HCT116 (cell line): ENCODE data around the gene KRT73. TPM values are rescaled to one million over a fixed set of nuclear protein-coding genes. Genes with fewer than 3 reads are reported as not detected.

ENCODE experiments used
- ATAC-seq: fragments of 200-7000 bp; cut with Tn5 transposase; 2 replicates; pipeline ENCODE4 v1.9.1; 2020; ENCODE audit warnings: mild to moderate bottlenecking, moderate library complexity
- BruUV-seq: library from RNA; stranded (reverse); fragments of 400-500 nt; replicated peaks from 2 replicates; lab custom pipeline; 2021; lab: Mats Ljungman, UMichigan
- CTCF ChIA-PET: fragments of 300-600 bp; sonication (Branson Sonifier 250); formaldehyde crosslinking; loops from one replicate; lab custom pipeline; 2021; ENCODE audit warnings: antibody characterized with exemption; lab: Charles Lee
- POLR2A ChIA-PET: fragments of 300-600, 350-600 bp; sonication (Branson Sonifier 250); formaldehyde crosslinking; loops from one replicate; lab custom pipeline; 2021; ENCODE audit warnings: antibody characterized with exemption; lab: Charles Lee
- RAD21 ChIA-PET, 2 experiments: fragments of 300-600 bp; sonication (Branson Sonifier 250); formaldehyde crosslinking; loops; one replicate each; lab custom pipeline; 2023; ENCODE audit warnings: low total read pairs in 2 of 2; ENCODE audit not compliant: uncharacterized antibody in 2 of 2, unreplicated experiment in 2 of 2, low non-redundant PET in 1 of 2; lab: Charles Lee
- DNase-seq: peaks from one replicate; pipeline ENCODE4 v3.0.0-alpha.2; 2010; ENCODE audit warnings: low read depth, low spot score
- H2AFZ ChIP-seq: fragments of 200-600 bp; shearing (Covaris generic), sonication (generic); 2 replicates; pipeline ENCODE4 v1.6.1; 2017; ENCODE audit warnings: low read depth, mixed run types, mixed read lengths, antibody characterized with exemption, low read length; ENCODE audit not compliant: poor library complexity, severe bottlenecking
- H3K27ac ChIP-seq: 2 replicates; pipeline ENCODE4 v1.5.1; 2012; ENCODE audit warnings: low read depth, low read length
- H3K27me3 ChIP-seq: fragments of 200-600 bp; sonication (generic); 2 replicates; pipeline ENCODE4 v1.6.1; 2016; ENCODE audit warnings: mixed run types, low read length, mixed read lengths; ENCODE audit not compliant: insufficient read depth
- H3K36me3 ChIP-seq, 2 experiments: fragments of 200-500 bp in 1 of 2; fragments of 200-600 bp in 1 of 2; sonication (Bioruptor generic) in 1 of 2; sonication (generic) in 1 of 2; 2 replicates each; pipeline versions ENCODE4 v1.5.1 to v1.6.1; 2014 to 2016; ENCODE audit warnings: low read length in 2 of 2, inconsistent platforms in 1 of 2, mixed read lengths in 1 of 2, mixed run types in 1 of 2; ENCODE audit not compliant: insufficient read depth in 2 of 2, control insufficient read depth in 1 of 2
- H3K4me1 ChIP-seq, 2 experiments: fragments of 200-600 bp in 1 of 2; sonication (generic) in 1 of 2; 2 replicates each; pipeline versions ENCODE4 v1.5.1 to v1.6.1; 2012 to 2017; ENCODE audit warnings: low read length in 2 of 2, inconsistent platforms in 1 of 2, mild to moderate bottlenecking in 1 of 2, mixed read lengths in 1 of 2, mixed run types in 1 of 2, moderate library complexity in 1 of 2; ENCODE audit not compliant: insufficient read depth in 2 of 2, control insufficient read depth in 1 of 2
- H3K4me2 ChIP-seq: fragments of 200-600 bp; sonication (generic); 2 replicates; pipeline ENCODE4 v1.6.1; 2017; ENCODE audit warnings: mixed run types, low read length, mixed read lengths
- H3K4me3 ChIP-seq, 2 experiments: fragments of 200-600 bp in 1 of 2; sonication (generic) in 1 of 2; replicated peaks in 1 of 2; 2 replicates each; pipeline ENCODE4 v1.5.1; 2011 to 2016; ENCODE audit warnings: low read length in 2 of 2, control low read depth in 1 of 2, low read depth in 1 of 2, mild to moderate bottlenecking in 1 of 2, mixed read lengths in 1 of 2, mixed run types in 1 of 2
- H3K79me2 ChIP-seq: fragments of 200-600 bp; sonication (generic); 2 replicates; pipeline ENCODE4 v1.6.1; 2017; ENCODE audit warnings: mild to moderate bottlenecking, mixed run types, low read length, moderate library complexity, mixed read lengths; ENCODE audit not compliant: insufficient read depth
- H3K9ac ChIP-seq: fragments of 200-600 bp; sonication (generic); 2 replicates; pipeline ENCODE4 v1.6.1; 2016; ENCODE audit warnings: low read length, mixed read lengths
- H3K9me2 ChIP-seq: fragments of 200-600 bp; sonication (generic), shearing (Covaris generic); 2 replicates; pipeline ENCODE4 v1.6.1; 2017; ENCODE audit warnings: mixed run types, mild to moderate bottlenecking, moderate library complexity; ENCODE audit not compliant: insufficient read depth
- H3K9me3 ChIP-seq, 2 experiments: fragments of 200-500 bp in 1 of 2; fragments of 200-600 bp in 1 of 2; sonication (Bioruptor generic) in 1 of 2; sonication (generic) in 1 of 2; 2 replicates each; pipeline ENCODE4 v1.6.1; 2014 to 2017; ENCODE audit warnings: low read length in 2 of 2, mixed read lengths in 2 of 2, inconsistent platforms in 1 of 2, low read depth in 1 of 2, mild to moderate bottlenecking in 1 of 2, mixed run types in 1 of 2, moderate library complexity in 1 of 2; ENCODE audit not compliant: control insufficient read depth in 1 of 2, insufficient read depth in 1 of 2
- H4K20me1 ChIP-seq: fragments of 200-600 bp; sonication (generic), shearing (Covaris generic); 2 replicates; pipeline ENCODE4 v1.6.1; 2017; ENCODE audit warnings: mixed run types, mild to moderate bottlenecking, moderate library complexity; ENCODE audit not compliant: insufficient read depth
- CBX3 ChIP-seq: IDR thresholded peaks from 2 replicates; pipeline ENCODE4 v1.6.1; 2012; ENCODE audit warnings: low read depth
- CEBPB ChIP-seq: IDR thresholded peaks from 2 replicates; pipeline ENCODE4 v1.6.1; 2012; ENCODE audit warnings: low read depth
- EGR1 ChIP-seq: IDR thresholded peaks from 2 replicates; pipeline ENCODE4 v1.6.1; 2012; ENCODE audit warnings: low read depth
- ELF1 ChIP-seq: IDR thresholded peaks from 2 replicates; pipeline ENCODE4 v1.6.1; 2012; ENCODE audit warnings: low read depth, borderline replicate concordance
- EZH2 ChIP-seq: fragments of 200-600 bp; sonication (generic); IDR thresholded peaks from 2 replicates; pipeline ENCODE4 v1.6.1; 2017; ENCODE audit warnings: antibody characterized with exemption, mixed run types
- EZH2phosphoT487 ChIP-seq: fragments of 200-600 bp; IDR thresholded peaks from 2 replicates; pipeline ENCODE4 v1.6.1; 2018; ENCODE audit warnings: antibody characterized with exemption, borderline replicate concordance
- JUND ChIP-seq: IDR thresholded peaks from 2 replicates; pipeline ENCODE4 v1.6.1; 2012
- POLR2A ChIP-seq: IDR thresholded peaks from 2 replicates; pipeline ENCODE4 v1.7.0; 2011; ENCODE audit warnings: borderline replicate concordance; ENCODE audit not compliant: insufficient read depth, insufficient read length; ENCODE audit errors: extremely low read depth
- POLR2AphosphoS5 ChIP-seq: IDR thresholded peaks from 2 replicates; pipeline ENCODE4 v1.6.1; 2011; ENCODE audit warnings: mild to moderate bottlenecking, low read depth, low read length, moderate library complexity
- SIN3A ChIP-seq: IDR thresholded peaks from 2 replicates; pipeline ENCODE4 v1.6.1; 2012; ENCODE audit warnings: low read depth
- SP1 ChIP-seq: IDR thresholded peaks from 2 replicates; pipeline ENCODE4 v1.6.1; 2012; ENCODE audit warnings: low read depth
- SRF ChIP-seq: IDR thresholded peaks from 2 replicates; pipeline ENCODE4 v1.6.1; 2012; ENCODE audit warnings: low read depth
- ZBTB33 ChIP-seq: IDR thresholded peaks from 2 replicates; pipeline ENCODE4 v1.6.1; 2011; ENCODE audit warnings: mild to moderate bottlenecking, low read length, moderate library complexity; ENCODE audit not compliant: insufficient replicate concordance; ENCODE audit errors: extremely low read depth
- ZFX ChIP-seq: fragments of 450-650 bp; IDR thresholded peaks from 2 replicates; pipeline ENCODE4 v1.6.1; 2017
- ZNF274 ChIP-seq: fragments of 200-500 bp; sonication (Bioruptor generic); IDR thresholded peaks from 2 replicates; pipeline ENCODE4 v1.6.1; 2014; ENCODE audit warnings: mild to moderate bottlenecking, low read depth, low read length, inconsistent platforms
- intact Hi-C: fragments of 100-400 bp; cut with micrococcal nuclease; formaldehyde crosslinking; loops from 2 replicates; pipeline ENCODE4 v1.10.0; 2022
- total RNA-seq: library from RNA; stranded (reverse); gene quantifications from one replicate; pipeline ENCODE4 v1.2.1, GENCODE V29; 2021; ENCODE audit not compliant: unreplicated experiment
- TF ChIP-seq, protein P1 (sequence below): IDR thresholded peaks from 2 replicates; pipeline ENCODE4 v1.6.1; 2012; ENCODE audit warnings: low read depth
- TF ChIP-seq, protein P2 (sequence below): IDR thresholded peaks from 2 replicates; pipeline ENCODE4 v1.6.1; 2012

The KRT73 gene
- total RNA-seq, 1 experiment from 2014 or later = not detected

GRCh38 chr12:52636592-52637258, 18.4 kb upstream of the KRT73 start:
- ChIA-PET CTCF (no interaction called here), POLR2A (no interaction called here), RAD21 (no interaction called here)
- Histone ChIP-seq H4K20me1 (no peaks in the 10 kb centered on the region), H3K27me3 (no peaks in the 10 kb centered on the region), H3K4me2 (no peak overlapping the region), H3K4me1 (no peaks in the 10 kb centered on the region), H3K4me3 (no peak overlapping the region), H3K36me3 (no peaks in the 10 kb centered on the region), H3K9ac (no peak overlapping the region), H3K9me2 (no peaks in the 10 kb centered on the region), H3K79me2 (no peaks in the 10 kb centered on the region), H3K27ac (no peak overlapping the region), H2AFZ (no peak overlapping the region), H3K9me3 (no peaks in the 10 kb centered on the region)
- no peak for ATAC-seq
- intact Hi-C loops = no loop called here
- no peak for DNase-seq
- TF ChIP-seq SIN3A (no peak), CEBPB (no peak), SRF (no peak), EGR1 (no peak), JUND (no peak), CBX3 (no peak), ZBTB33 (no peak), ZFX (no peak), EZH2phosphoT487 (no peak), POLR2AphosphoS5 (no peak), ELF1 (no peak), SP1 (no peak), ZNF274 (no peak), POLR2A (no peak), EZH2 (no peak)
- TF ChIP-seq, protein P1, sequence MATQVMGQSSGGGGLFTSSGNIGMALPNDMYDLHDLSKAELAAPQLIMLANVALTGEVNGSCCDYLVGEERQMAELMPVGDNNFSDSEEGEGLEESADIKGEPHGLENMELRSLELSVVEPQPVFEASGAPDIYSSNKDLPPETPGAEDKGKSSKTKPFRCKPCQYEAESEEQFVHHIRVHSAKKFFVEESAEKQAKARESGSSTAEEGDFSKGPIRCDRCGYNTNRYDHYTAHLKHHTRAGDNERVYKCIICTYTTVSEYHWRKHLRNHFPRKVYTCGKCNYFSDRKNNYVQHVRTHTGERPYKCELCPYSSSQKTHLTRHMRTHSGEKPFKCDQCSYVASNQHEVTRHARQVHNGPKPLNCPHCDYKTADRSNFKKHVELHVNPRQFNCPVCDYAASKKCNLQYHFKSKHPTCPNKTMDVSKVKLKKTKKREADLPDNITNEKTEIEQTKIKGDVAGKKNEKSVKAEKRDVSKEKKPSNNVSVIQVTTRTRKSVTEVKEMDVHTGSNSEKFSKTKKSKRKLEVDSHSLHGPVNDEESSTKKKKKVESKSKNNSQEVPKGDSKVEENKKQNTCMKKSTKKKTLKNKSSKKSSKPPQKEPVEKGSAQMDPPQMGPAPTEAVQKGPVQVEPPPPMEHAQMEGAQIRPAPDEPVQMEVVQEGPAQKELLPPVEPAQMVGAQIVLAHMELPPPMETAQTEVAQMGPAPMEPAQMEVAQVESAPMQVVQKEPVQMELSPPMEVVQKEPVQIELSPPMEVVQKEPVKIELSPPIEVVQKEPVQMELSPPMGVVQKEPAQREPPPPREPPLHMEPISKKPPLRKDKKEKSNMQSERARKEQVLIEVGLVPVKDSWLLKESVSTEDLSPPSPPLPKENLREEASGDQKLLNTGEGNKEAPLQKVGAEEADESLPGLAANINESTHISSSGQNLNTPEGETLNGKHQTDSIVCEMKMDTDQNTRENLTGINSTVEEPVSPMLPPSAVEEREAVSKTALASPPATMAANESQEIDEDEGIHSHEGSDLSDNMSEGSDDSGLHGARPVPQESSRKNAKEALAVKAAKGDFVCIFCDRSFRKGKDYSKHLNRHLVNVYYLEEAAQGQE = no peak
- TF ChIP-seq, protein P2, sequence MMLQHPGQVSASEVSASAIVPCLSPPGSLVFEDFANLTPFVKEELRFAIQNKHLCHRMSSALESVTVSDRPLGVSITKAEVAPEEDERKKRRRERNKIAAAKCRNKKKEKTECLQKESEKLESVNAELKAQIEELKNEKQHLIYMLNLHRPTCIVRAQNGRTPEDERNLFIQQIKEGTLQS = no peak
- no TSS peak for BruUV-seq
